Stimulated activated CD4-positive, alpha-beta T cell treated with anti-CD3 and anti-CD28 coated beads, TNF-alpha, amount 100 ng/mL, for 1 hour (primary cell): ENCODE measurements around the gene PLEKHF1.
"Not testable (repeated sequence)": the region's sequence is repeated elsewhere in the genome, so short reads cannot be mapped to it uniquely, and the experiment has no call there.

ENCODE experiments used
- DNase-seq, 3 donors: peaks; one replicate each; pipeline ENCODE4 v3.0.0-alpha.2; 2020; ENCODE audit warnings: low read depth in 3 of 3, low spot score in 1 of 3

PLEKHF1 gene

DNA sequence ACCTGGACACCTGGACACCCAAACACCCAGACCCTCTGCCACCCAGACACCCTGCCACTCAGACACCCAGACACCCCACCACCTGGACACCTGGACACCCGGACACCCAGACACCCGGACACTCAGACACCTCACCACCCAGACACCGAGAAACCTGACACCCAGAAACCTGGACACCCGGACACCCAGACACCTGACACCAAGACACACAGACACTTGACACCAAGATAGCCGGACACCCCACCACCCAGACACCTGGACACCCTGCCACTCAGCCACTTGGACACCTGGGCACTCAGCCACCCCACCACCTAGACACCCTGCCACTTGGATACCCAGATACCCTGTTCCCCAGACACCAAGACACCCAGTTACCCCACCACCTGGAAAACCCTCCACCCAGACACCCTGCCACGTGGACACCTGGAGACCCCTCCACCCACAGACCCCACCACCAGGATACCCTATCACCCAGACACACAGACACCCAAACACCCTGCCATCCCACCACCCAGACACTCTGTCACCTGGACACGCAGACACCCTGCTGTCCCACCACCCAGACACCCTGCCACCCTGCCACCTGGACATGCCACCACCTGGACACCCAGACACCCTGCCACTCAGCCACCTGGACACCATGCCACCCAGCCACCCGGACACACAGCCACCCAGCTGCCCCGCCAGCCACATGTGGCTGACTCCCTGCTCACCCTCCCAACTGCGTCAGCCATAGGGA lies 32.4 kb downstream of the PLEKHF1 start:
- DNase-seq = no peak

DNA sequence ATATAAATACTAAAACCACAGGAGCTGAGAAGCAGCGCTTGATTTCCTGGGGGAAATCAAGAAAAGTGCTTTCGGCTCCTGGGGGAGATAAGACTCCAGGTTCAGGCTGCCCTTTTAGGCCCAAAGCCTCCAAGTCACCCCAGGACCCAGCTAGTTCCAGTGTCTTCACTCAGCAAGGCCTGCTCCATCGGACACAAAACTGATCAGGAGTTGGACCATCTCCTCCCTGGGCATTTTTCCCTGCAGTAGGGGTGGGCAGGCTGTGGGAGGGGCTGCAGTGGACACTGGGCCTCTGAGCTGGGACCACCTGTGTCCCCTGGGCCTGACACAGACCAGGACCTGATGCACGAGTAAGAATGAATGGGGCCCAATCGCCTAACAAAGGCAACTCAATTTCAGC lies 34.6 kb downstream of the PLEKHF1 start:
- DNase-seq = no peak

DNA sequence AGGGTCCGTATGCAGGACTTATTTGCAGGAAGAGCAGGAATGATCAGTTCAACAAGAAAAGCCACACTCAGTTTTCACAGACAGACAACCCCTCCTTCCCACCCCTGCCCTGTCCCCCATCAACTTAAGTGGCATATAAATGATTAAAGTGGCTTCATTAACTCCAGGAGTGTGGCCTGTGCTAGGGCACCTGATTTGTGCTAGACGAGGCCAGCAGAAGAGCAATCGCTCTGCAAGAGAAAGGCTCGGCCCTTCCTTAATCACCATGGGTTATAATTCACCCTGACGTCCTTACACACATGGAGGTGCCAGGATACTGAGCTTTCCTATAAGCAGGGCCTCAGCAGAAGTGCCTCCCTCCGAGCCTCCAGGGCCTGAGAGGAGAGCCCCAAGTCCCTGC lies 35.2 kb downstream of the PLEKHF1 start:
- no peak for DNase-seq

DNA sequence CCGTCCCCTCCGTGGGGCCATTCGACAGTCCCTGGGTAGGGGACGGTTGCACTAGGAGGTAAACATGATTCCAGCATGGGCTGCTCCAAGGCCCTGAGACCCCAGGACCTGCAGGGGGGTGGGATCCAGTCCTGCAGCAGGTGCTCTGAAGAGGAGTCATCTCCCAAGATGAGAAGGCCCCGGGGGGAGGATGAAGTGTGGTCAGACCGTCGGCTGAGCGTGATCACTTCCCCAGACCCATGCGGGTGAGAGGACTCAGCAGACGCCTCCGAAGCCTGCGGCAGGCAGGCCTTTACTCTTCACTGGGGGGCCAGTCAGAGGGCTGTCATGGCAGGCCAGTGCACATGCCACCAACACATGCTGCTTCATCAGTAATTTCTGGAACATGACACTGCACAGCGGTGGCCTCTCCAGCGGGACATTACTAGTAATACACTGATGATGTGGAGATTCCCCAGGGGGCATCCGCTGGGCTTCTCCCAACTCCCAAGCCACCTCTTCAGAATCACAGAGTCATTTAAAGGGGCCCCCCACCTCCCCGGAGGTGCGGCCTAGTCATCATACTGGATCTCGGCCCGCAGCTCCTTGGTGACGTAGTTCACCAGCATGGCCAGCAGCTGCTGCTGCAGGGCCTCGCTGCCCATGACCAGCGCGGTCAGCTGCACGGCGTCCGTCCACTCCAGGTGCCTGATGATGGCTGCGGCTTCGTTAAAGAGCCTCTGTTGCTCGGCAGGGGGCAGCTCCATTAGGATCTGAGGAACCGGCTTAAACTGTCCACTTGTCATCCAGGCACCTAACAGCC lies 37.1 kb downstream of the PLEKHF1 start:
- DNase-seq = no peak

DNA sequence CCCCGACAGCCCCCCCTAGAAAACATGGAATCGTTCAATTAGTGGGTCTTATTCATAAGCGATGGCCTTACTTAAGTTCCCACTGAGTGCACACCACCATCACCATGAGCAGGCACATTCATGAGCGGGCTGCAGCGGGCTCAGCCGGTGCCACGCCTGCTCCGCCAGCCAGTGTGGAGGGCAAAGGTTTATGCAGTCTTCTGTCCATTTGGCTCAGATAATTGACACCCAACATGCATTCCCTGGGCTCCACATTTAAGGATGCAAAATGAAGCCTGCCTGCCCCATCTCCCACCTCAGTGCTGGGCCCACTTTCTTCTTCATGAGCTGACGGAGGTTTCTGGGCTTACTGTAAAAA lies 37.7 kb downstream of the PLEKHF1 start:
- no peak for DNase-seq

DNA sequence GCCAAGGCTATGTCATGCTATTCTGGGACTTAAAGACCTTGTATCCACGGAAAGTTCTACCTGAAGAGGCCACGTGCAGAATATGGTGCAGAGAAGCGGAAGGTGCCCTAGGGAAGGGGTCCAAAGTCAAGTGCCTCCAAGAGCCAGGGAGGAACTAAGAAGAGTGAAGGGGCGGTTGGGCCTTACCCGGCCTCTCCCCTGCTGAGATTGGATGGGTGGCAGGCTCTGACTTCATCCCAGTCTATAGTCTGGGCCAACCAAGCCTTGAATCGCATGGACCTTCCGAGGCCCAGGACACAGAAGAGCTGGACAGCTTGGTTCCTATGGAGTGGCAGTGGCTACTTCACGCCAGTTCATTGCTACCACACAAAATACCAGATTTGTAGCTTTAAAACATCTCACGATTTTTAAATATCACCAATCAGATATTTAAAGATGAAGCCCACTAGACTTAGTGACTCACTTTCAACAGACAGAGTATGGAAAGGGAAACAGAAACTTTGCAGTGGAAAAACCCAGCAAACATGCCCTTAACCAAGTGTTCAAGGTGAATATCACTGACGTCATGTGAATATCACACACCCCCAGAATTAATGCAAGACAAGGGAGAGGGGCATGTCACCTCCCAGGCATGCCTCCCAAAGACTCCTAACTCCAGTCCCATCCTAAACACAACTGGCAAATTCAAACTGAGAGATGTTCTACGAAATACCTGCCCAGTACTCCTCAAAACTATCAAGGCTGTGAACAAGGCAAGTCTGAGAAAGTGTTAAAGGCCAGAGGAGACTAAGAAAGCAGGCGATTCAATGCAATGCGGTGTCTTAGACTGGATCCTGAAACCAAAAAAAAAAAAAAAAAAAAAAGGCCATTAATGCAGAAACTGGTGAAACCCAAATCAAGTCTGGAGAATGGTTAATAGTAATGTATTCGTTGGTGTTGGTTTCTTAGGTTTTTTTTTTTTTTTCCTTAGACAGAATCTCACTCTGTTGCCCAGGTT lies 39.6 kb downstream of the PLEKHF1 start:
- DNase-seq = no peak

DNA sequence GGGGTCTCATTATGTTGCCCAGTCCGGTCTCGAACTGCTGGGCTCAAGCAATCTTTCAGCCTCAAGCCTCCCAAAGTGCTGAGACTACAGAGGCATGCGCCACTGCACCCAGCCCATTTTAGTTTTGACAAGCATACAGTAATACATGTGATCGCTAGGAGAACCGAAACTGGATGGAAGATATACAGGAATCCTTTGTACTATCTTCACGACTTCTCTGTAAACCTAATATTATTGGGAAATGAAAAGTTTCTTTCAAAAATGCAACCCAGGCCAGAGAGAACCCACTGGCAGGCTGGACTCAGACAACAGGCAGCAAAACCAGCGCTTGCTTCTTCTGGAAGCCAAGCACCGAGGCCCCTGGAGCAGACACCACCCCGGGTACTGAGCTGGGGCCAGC lies 40.4 kb downstream of the PLEKHF1 start:
- no peak for DNase-seq

DNA sequence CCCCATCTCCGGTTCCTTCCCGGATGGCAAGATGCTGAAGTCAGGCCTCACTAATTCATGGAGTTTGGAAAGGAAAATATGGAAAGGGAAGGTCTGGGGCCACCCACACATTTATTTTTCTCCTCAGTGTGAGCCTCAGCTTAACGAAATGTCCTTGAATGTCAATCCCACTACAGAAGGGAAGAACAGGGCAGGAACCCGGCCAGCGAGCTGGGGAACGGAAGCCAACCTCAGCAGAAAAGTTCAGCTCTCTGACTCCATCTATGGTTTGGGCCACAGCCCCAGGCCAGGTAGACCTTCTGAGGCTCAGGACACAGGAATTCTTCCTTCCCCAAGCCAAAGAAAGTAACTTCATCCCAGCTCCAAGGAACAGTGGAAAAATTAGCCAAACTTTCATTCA lies 41.4 kb downstream of the PLEKHF1 start:
- no peak for DNase-seq

DNA sequence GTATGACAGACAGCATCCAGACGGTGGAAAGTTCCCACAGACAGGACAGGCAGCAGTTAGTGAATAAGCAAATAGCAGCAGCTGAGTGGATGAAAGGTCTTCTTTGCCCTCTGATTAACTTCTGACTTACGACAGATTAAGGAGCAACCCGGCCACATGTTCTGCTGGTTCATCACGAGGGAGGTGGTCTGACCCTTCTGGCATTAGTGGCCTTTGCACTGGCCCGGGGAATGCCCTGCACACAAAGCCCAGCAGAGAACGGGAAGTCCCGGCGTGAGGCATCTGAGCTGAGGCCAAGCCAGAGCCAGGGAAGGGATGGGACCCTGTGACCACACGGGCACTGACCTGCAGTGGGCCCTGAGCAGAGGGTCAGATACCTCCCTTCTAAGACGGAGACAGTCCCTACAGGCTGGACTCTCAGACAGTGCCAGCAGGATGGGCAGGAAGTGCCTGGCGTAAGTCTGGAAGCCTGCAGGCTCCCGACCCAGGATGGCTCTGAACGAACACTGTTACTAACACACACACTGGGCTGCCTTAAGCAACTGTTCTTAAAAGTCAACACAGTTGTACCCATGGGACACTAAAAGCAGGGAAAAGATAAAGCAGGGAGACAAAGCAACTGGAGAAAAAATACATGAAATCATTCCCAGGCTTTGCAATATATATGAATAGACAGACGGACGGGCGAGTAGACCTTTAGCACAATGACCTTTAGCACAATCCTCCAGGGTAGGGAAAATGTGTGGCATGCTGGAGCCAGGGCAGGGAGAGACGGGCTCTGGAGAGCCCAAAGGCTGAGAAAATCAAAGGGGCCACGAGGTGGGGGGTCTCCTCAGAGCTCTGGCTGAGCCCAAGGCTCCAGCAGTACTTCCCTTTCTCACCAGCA lies 43.5 kb downstream of the PLEKHF1 start:
- DNase-seq = no peak

DNA sequence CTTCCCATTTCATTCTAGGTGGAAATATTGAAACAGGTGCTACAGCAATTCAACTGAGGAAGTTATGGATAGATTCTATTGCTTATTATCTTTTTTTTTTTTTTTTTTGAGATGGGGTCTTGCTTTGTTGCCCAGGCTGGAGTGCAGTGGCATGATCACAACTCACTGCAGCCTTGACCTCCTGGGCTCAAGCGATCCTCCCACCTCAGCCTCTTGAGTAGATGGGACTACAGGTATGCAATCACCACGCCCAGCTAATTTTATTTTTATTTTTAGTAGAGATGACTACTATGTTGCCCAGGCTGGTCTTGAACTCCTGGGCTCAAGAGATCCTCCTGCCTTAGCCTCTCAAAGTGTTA lies 44.2 kb downstream of the PLEKHF1 start:
- not testable (repeated sequence) for DNase-seq

DNA sequence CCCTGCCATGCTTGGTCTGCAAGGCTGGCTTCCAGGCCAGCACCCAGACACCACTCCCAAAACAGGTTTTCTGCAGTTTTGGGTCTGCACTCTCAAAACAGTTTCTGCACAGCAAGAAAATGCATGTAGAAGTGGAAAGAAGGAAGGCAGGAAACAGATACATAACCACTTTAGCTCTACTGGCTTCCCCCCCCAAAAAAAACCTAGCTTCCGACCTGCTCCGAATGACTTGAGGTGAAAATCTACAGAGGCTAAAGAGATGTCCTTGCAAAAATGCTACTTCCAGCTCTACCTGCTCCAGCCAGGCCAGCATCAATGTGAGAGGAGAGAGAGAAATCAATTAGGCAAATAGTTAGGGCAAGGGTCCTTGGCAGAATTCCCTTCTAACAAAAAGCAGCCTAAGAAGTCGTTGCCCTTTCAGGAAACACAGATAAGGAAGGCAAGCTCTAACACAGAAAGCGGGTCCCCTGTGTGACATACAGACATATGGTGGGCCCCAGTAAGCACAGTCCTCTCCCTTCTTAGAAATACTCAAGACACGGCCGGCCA lies 46.4 kb downstream of the PLEKHF1 start:
- DNase-seq = no peak

DNA sequence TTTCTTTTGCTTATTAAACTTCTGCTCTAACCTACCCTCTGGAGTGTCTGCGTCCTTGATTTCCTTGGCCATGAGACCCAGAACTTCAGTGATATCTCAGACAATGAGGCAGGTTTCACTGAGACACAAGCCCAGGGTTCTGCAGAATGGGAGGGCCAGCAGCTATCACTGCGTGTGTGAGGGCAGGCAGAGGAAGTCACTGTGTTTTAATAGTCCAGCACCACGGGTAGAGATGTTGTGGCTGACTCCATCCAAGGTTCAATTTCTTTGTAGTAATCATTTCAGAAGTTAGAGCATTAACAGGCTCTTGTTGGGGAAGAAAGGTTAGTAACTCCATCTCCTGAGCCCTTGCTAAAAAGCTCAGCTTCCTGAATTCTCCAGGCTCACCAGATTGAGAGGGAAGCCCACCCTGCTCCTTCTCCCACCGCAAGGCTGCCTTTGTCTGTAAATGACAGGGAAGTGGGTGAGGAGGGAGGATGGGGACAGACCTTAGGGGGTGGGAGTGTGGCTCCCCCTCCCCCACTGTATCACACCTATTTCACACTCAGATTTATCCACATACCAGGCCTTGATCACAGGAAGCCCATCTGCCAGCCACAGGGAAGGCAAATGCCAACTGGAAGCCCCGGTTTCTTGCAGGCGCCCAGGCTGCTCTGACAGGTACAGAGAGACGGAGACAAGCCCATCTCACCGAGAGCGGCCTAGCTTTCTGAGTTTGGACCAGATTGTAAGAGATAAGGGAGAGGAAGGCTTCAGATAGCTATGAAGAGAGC lies 47.7 kb downstream of the PLEKHF1 start:
- DNase-seq = no peak

DNA sequence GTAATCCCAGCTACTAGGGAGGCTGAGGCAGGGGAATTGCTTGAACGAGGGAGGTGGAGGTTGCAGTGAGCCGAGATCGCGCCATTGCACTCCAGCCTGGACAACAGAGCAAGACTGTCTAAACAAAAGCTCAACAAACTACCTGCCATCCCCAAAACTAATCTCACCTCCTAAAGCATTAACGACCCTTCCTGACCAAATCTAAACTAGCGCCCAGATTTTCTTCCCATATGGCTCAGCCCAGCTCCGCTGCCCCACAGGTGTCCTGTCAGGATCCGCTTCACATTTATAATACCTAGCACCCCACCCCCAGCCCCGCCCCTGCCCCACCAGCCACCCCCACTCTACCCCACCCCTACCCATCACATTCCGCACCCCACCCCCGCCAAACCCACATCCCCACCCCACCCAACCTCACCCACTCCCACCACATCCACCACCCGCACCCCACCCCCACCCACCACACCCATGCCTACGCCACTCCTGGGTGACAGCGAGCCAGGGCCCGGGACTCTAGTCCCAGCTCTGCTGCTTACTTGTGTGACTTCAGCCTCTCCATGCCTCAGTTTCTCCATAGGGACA lies 49.2 kb downstream of the PLEKHF1 start:
- DNase-seq = no peak

DNA sequence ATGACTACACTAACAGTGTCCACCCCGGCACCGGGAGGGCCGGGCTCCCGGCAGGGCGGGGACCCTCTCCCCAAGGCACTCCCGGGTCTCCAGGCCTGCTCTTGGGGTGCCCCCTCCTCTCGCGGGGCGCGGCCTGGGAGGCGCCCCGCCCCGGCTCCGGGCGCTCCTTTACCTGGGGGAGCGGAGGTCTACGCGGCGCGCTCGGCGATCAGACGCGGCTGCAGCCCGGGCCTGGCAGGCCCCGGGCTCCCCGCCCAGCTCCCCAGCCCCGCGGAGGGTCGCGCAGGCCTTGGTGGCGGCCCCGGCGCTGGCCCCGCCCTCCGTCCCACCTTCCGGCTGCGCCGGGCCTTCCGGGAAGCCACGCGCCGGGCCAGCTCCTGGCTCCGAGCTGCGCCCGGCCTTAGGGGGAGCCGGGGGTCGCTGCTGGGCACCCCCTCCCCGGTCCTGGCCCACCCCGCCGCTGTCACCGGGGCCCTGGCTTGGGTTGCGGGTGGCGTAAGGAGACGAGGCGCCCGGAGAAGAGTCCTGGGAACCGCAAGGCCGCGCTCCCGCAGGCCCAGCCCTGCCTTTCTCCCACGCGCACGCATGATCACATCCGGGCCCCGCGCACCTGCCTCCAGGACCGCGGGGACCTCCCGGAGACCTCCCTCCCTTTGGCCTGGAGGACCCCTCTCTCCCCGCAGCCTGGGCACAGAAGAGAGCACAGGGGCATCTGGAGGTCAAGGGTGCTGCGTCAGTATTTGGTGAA lies 49.9 kb downstream of the PLEKHF1 start, which contains the start of gene C19orf12:
C19orf12 (minus strand) TSS at position 309 of the 748 bp plus-strand sequence. CDS start 6,848 bp downstream, outside the sequence.
- peak in 1 of 3 donors; percentile 56 for DNase-seq

DNA sequence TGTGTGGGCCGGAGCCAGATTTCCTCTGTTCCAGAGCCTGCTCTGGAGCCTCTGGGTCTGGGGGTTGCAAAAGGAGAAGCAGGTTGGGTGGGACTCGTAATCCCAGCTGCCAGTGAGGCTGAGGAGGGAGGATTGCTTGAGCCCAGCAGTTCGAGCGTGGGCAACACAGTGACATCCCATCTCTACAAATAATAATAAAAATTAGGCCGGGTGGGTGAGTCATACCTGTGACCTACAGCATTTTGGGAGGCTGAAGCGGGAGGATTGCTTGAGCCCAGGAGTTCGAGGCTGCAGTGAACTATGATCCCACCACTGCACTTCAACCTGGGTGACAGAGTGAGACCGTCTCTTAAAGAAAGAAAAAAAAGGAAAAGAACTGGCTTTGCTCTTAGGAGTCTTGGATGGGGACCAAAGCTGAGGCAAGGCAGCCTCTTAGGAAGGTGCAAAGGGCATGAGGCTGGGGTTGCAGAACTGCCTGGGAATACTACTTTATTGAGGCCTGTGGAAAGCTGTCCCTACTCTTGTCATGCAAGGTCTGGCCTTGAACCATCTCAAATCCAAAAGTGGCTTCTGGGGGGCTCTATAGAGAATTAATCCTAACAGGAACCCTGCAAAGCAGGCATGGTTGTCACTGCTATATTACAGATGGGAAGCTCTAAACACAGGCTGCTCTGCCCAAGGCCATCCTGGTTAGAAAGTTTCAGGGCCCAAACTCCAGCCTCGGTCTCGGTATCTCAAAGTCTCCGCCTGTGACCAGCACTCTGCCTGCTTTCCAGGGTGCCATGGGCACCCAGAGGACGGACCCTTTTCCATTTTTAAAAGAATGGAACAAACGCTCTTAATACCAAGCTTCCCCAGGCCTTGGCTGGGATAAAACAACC lies 50.7 kb downstream of the PLEKHF1 start:
- no peak for DNase-seq

DNA sequence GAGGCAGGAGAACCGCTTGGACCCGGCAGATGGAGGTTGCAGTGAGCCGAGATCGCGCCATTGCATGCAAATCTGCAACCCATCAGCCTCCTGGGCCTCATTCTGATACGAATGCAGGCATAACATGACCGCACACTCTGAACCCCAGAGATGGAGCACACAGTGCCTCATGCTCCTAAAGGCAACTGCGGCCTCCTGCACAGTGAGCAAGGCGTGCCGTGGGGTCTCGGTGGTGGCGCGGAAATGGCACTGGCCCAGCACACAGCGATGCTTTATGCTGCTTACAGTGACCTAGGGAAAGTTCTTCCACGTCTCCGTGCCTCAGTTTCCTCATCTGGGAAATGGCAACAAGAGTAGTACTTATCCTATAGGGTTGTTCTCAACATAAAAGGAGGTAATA lies 51.8 kb downstream of the PLEKHF1 start:
- DNase-seq = no peak

DNA sequence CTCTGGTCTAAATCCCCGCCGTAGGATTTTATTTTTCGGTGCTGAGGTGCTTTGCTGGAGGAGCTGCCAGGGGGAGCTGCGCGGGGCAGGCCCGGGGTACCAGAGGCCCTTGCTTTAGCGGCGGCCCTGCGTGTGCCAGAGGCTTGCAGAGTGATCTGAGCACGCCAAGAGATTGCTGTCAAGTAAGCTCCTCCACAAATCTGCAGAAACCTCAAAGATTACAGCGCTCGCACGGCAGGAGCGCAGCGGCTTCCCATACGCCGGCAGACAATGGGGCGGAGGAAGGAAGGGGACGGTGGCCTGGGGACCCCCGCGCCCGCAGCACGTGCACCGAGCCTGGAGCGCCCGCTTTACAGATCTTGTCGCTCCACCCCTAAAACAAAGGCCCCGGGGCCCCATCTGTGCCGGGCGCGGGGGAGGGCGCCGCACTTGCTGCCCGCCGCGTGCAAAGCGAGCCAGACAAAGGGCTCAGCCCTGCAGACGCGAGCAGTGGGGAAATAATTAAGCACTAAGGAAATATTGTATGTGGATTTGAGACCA lies 58.9 kb downstream of the PLEKHF1 start:
- DNase-seq = peak in 1 of 3 donors; percentile 30
